PC-3 (cell line): ENCODE measurements around the gene OR2T10. TPM values are rescaled to one million over a fixed set of nuclear protein-coding genes. Genes with fewer than 3 reads are reported as not detected.
A peak's percentile ranks its signal among the peaks of the same experiment; 100 is the strongest.

Experiments used
- ATAC-seq: fragments of 200-7000 bp; cut with Tn5 transposase; 2 replicates; pipeline ENCODE4 v1.9.1; 2020; ENCODE audit warnings: mild to moderate bottlenecking, moderate library complexity
- BruUV-seq: library from RNA; stranded (reverse); fragments of 400-500 nt; replicated peaks from 2 replicates; lab custom pipeline; 2021; lab: Mats Ljungman, UMichigan
- CTCF ChIA-PET: fragments of 300-600 bp; sonication (Branson Sonifier 250); formaldehyde crosslinking; loops from one replicate; lab custom pipeline; 2022; ENCODE audit warnings: antibody characterized with exemption; lab: Charles Lee
- POLR2A ChIA-PET: fragments of 300-600 bp; sonication (Branson Sonifier 250); formaldehyde crosslinking; loops from one replicate; lab custom pipeline; 2022; ENCODE audit warnings: antibody characterized with exemption; ENCODE audit not compliant: unreplicated experiment; lab: Charles Lee
- DNase-seq: peaks from one replicate; pipeline ENCODE4 v3.0.0-alpha.2; 2015
- H2AFZ ChIP-seq: fragments of 300-600 bp; sonication (generic); 2 replicates; pipeline ENCODE4 v1.6.0; 2016; ENCODE audit warnings: antibody characterized with exemption, low read length
- H3F3A ChIP-seq: fragments of 300-600 bp; sonication (generic); one replicate; pipeline ENCODE4 v1.6.0; 2017; ENCODE audit warnings: antibody characterized with exemption, low read length, control low read depth, mild to moderate bottlenecking; ENCODE audit not compliant: unreplicated experiment
- H3K27ac ChIP-seq: fragments of 300-600 bp; sonication (generic); 2 replicates; pipeline ENCODE4 v1.5.1; 2016; ENCODE audit warnings: mild to moderate bottlenecking, low read length
- H3K27me3 ChIP-seq: fragments of 300-600 bp; sonication (generic); 2 replicates; pipeline ENCODE4 v1.6.1; 2016; ENCODE audit warnings: low read length, mixed read lengths
- H3K36me3 ChIP-seq: fragments of 300-600 bp; sonication (generic); 2 replicates; pipeline ENCODE4 v1.6.1; 2016; ENCODE audit warnings: low read depth, mixed run types, low read length, mixed read lengths
- H3K4me1 ChIP-seq: fragments of 300-600 bp; sonication (generic); 2 replicates; pipeline ENCODE4 v1.5.1; 2016; ENCODE audit warnings: low read length; ENCODE audit not compliant: insufficient read depth
- H3K4me2 ChIP-seq: fragments of 300-600 bp; sonication (generic); 2 replicates; pipeline ENCODE4 v1.6.0; 2016; ENCODE audit warnings: low read length
- H3K4me3 ChIP-seq: fragments of 300-600 bp; sonication (generic); 2 replicates; pipeline ENCODE4 v1.5.1; 2016; ENCODE audit warnings: mild to moderate bottlenecking, low read length, mixed read lengths
- H3K79me2 ChIP-seq: fragments of 300-600 bp; sonication (generic); 2 replicates; pipeline ENCODE4 v1.6.1; 2017; ENCODE audit warnings: low read length, mixed read lengths
- H3K9ac ChIP-seq: fragments of 300-600 bp; sonication (generic); 2 replicates; pipeline ENCODE4 v1.6.0; 2016; ENCODE audit warnings: mild to moderate bottlenecking, low read length
- H3K9me2 ChIP-seq: fragments of 300-600 bp; sonication (generic); replicated peaks from 2 replicates; pipeline ENCODE4 v1.6.1; 2016; ENCODE audit warnings: mixed run types, low read length, mixed read lengths
- H3K9me3 ChIP-seq: fragments of 300-600 bp; sonication (generic); 2 replicates; pipeline ENCODE4 v1.6.1; 2016; ENCODE audit warnings: low read length, mixed read lengths
- H4K20me1 ChIP-seq: fragments of 300-600 bp; sonication (generic); 2 replicates; pipeline ENCODE4 v1.6.1; 2016; ENCODE audit warnings: low read length, mixed read lengths
- CTCF ChIP-seq: fragments of 300-600 bp; sonication (generic); conservative IDR thresholded peaks from 2 replicates; pipeline ENCODE4 v1.5.1; 2017; ENCODE audit warnings: antibody characterized with exemption, low read depth, mild to moderate bottlenecking, low read length
- EZH2 ChIP-seq: fragments of 300-600 bp; sonication (generic); IDR thresholded peaks from one replicate; pipeline ENCODE4 v1.6.1; 2017; ENCODE audit warnings: antibody characterized with exemption, mild to moderate bottlenecking, low read length; ENCODE audit not compliant: unreplicated experiment
- EZH2phosphoT487 ChIP-seq: fragments of 300-600 bp; sonication (generic); IDR thresholded peaks from 2 replicates; pipeline ENCODE4 v1.6.1; 2018; ENCODE audit warnings: mild to moderate bottlenecking, antibody characterized with exemption, low read length, borderline replicate concordance
- intact Hi-C: fragments of 100-400 bp; cut with micrococcal nuclease; formaldehyde crosslinking; loops from 2 replicates; pipeline ENCODE4 v1.9.0; 2023
- total RNA-seq: library from RNA; depleted of rRNA; stranded (reverse); fragments of >200 nt; gene quantifications from 2 replicates; pipeline ENCODE4 v1.2.3, GENCODE V29; 2014

The OR2T10 gene
- total RNA-seq, 1 experiment from 2014 or later = not detected

- H3K4me1 ChIP-seq = no peaks in the 10 kb centered on the region
- no peaks in the 10 kb centered on the region for H3K9me3 ChIP-seq
- no peak overlapping the region for H3K9ac ChIP-seq
- no peaks in the 10 kb centered on the region for H3F3A ChIP-seq
- DNase-seq (peak; percentile 42), ATAC-seq (peak; percentile 73)
- H3K79me2 ChIP-seq = no peaks in the 10 kb centered on the region
- POLR2A ChIA-PET = no interaction called here
- no peak overlapping the region for H3K4me3 ChIP-seq
- TF ChIP-seq CTCF (no peak), EZH2phosphoT487 (no peak), EZH2 (no peak)
- CTCF ChIA-PET = no interaction called here
- no peak overlapping the region for H3K27ac ChIP-seq
- no TSS peak for BruUV-seq
- no peak overlapping the region for H3K4me2 ChIP-seq
- H4K20me1 ChIP-seq = no peaks in the 10 kb centered on the region
- no peak overlapping the region for H2AFZ ChIP-seq
- no peaks in the 10 kb centered on the region for H3K9me2 ChIP-seq
- peaks cover 28% of the 10 kb centered on the region for H3K27me3 ChIP-seq
- intact Hi-C loops = loop anchor here (10.0 kb wide), 1 partner anchor 367 kb away; no protein-coding TSS in a partner anchor
- H3K36me3 ChIP-seq = no peaks in the 10 kb centered on the region
These were observed 14.4 kb upstream of the OR2T10 start for GRCh38 chr1:248611883-248612414.

- H3K4me1 ChIP-seq = no peaks in the 10 kb centered on the region
- ATAC-seq (no peak), DNase-seq (no peak)
- H3K36me3 ChIP-seq = no peaks in the 10 kb centered on the region
- ChIA-PET CTCF (no interaction called here), POLR2A (no interaction called here)
- H3K27ac ChIP-seq = no peak overlapping the region
- TF ChIP-seq EZH2phosphoT487 = no peak
- no peak for TF ChIP-seq EZH2
- no peak for TF ChIP-seq CTCF
- H3K9me2 ChIP-seq = no peaks in the 10 kb centered on the region
- intact Hi-C loops = loop anchor here (10.0 kb wide), 1 partner anchor 366 kb away; no protein-coding TSS in a partner anchor
- no peak overlapping the region for H3K4me2 ChIP-seq
- peaks cover 37% of the 10 kb centered on the region for H3K27me3 ChIP-seq
- no peak overlapping the region for H2AFZ ChIP-seq
- H3K79me2 ChIP-seq = no peaks in the 10 kb centered on the region
- BruUV-seq = no TSS peak
- H3F3A ChIP-seq = no peaks in the 10 kb centered on the region
- no peaks in the 10 kb centered on the region for H3K9me3 ChIP-seq
- no peak overlapping the region for H3K4me3 ChIP-seq
- no peaks in the 10 kb centered on the region for H4K20me1 ChIP-seq
- H3K9ac ChIP-seq = no peak overlapping the region
These were observed 12.8 kb upstream of the OR2T10 start for GRCh38 chr1:248610301-248610700.

GRCh38 chr1:248599396-248599795, 1.9 kb upstream of the OR2T10 start:
- DNase-seq (no peak), ATAC-seq (no peak)
- Histone ChIP-seq H3K27me3 (no peaks in the 10 kb centered on the region), H3K4me2 (no peak overlapping the region), H3F3A (no peaks in the 10 kb centered on the region), H2AFZ (no peak overlapping the region), H3K9me2 (no peaks in the 10 kb centered on the region; the same call in 1 of the 2 replicates), H4K20me1 (no peaks in the 10 kb centered on the region), H3K27ac (no peak overlapping the region), H3K4me3 (no peak overlapping the region), H3K9ac (no peak overlapping the region), H3K79me2 (no peaks in the 10 kb centered on the region), H3K4me1 (peaks cover 5% of the 10 kb centered on the region), H3K36me3 (no peaks in the 10 kb centered on the region), H3K9me3 (no peaks in the 10 kb centered on the region)
- no peak for TF ChIP-seq EZH2
- TF ChIP-seq CTCF = no peak
- TF ChIP-seq EZH2phosphoT487 = no peak
- POLR2A ChIA-PET = no interaction called here
- no TSS peak for BruUV-seq
- CTCF ChIA-PET = no interaction called here
- intact Hi-C loops = no loop called here
